HepG2 (cell line): ENCODE data around the gene CTNNBIP1. TPM values are rescaled to one million over a fixed set of nuclear protein-coding genes. Genes with fewer than 3 reads are reported as not detected.

Experiments used
- ATAC-seq: fragments of 200-7000 bp; cut with Tn5 transposase; 3 replicates; pipeline ENCODE4 v1.9.1; 2020; ENCODE audit warnings: mild to moderate bottlenecking, moderate library complexity
- BruUV-seq: library from RNA; stranded (reverse); fragments of 400-500 nt; replicated peaks from 2 replicates; lab custom pipeline; 2021; lab: Mats Ljungman, UMichigan
- CTCF ChIA-PET: fragments of 300-600 bp; formaldehyde crosslinking; extraction: SDS; loops from one replicate; lab custom pipeline; 2021; ENCODE audit warnings: low total read pairs, inconsistent platforms, low intra/inter-chr PET ratio; lab: Yijun Ruan, JAX
- POLR2A ChIA-PET: fragments of 350-600 bp; sonication (Branson Sonifier 250); formaldehyde crosslinking; loops from one replicate; lab custom pipeline; 2020; ENCODE audit warnings: antibody characterized with exemption, inconsistent platforms; lab: Yijun Ruan, JAX
- DNase-seq: peaks from one replicate; pipeline ENCODE4 v3.0.0-alpha.2; 2015; ENCODE audit warnings: low spot score
- FAIRE-seq: peaks from 3 replicates; lab custom pipeline; 2011; peaks lifted over from hg19 to GRCh38; lab: Jason Lieb, UNC
- H2AFZ ChIP-seq: one replicate; pipeline ENCODE4 v1.6.1; 2011; ENCODE audit warnings: low read length, inconsistent platforms
- H3K27ac ChIP-seq: fragments of 300-600 bp; 3 replicates; pipeline ENCODE4 v1.8.0; 2011; ENCODE audit warnings: mixed run types, mild to moderate bottlenecking, mixed read lengths, low read length, inconsistent platforms; ENCODE audit not compliant: insufficient read depth; ENCODE audit errors: extremely low read length
- H3K27me3 ChIP-seq, 2 experiments: fragments of 200-600 bp in 1 of 2; 2 replicates in 1 of 2; 3 replicates in 1 of 2; pipeline versions ENCODE4 v1.6.0 to v1.8.0; 2011; ENCODE audit warnings: low read length in 2 of 2, mild to moderate bottlenecking in 2 of 2, moderate library complexity in 2 of 2, inconsistent platforms in 1 of 2; ENCODE audit not compliant: insufficient read depth in 2 of 2, control insufficient read depth in 1 of 2
- H3K36me3 ChIP-seq, 2 experiments: fragments of 200-600 bp in 1 of 2; replicated peaks in 1 of 2; 2 replicates in 1 of 2; 3 replicates in 1 of 2; pipeline versions ENCODE4 v1.5.1 to v1.8.0; 2011; ENCODE audit warnings: low read length in 2 of 2, inconsistent platforms in 1 of 2; ENCODE audit not compliant: insufficient read depth in 2 of 2, control insufficient read depth in 1 of 2
- H3K4me1 ChIP-seq: 2 replicates; pipeline ENCODE4 v1.5.1; 2012; ENCODE audit warnings: low read length, inconsistent platforms; ENCODE audit not compliant: insufficient read depth
- H3K4me2 ChIP-seq: 2 replicates; pipeline ENCODE4 v1.6.0; 2011; ENCODE audit warnings: low read depth, low read length, inconsistent platforms
- H3K4me3 ChIP-seq, 3 experiments: fragments of 200-600 bp in 1 of 3; sonication (generic), shearing (Covaris generic) in 1 of 3; replicated peaks in 1 of 3; 2 replicates each; pipeline ENCODE4 v1.5.1; 2011 to 2016; ENCODE audit warnings: low read length in 3 of 3, inconsistent platforms in 2 of 3, low read depth in 2 of 3, mild to moderate bottlenecking in 2 of 3, control low read depth in 1 of 3, mixed read lengths in 1 of 3; ENCODE audit not compliant: insufficient read depth in 1 of 3
- H3K79me2 ChIP-seq: one replicate; pipeline ENCODE4 v1.6.1; 2011; ENCODE audit warnings: low read length, inconsistent platforms; ENCODE audit not compliant: insufficient read depth
- H3K9ac ChIP-seq: 2 replicates; pipeline ENCODE4 v1.6.0; 2011; ENCODE audit warnings: mild to moderate bottlenecking, low read depth, low read length, inconsistent platforms; ENCODE audit not compliant: insufficient read depth
- H3K9me3 ChIP-seq: 2 replicates; pipeline ENCODE4 v1.5.1; 2012; ENCODE audit warnings: mild to moderate bottlenecking, low read length
- H4K20me1 ChIP-seq: 2 replicates; pipeline ENCODE4 v1.6.0; 2011; ENCODE audit warnings: inconsistent platforms, mild to moderate bottlenecking, low read length, moderate library complexity; ENCODE audit not compliant: insufficient read depth
- AGO2 ChIP-seq: fragments of 200-400 bp; formaldehyde crosslinking; optimal IDR thresholded peaks from 2 replicates; pipeline ENCODE3; 2017; ENCODE audit warnings: mild to moderate bottlenecking, low read depth, low read length, moderate library complexity
- ARHGAP35 ChIP-seq: sonication (generic); formaldehyde crosslinking; IDR thresholded peaks from 2 replicates; pipeline ENCODE4 v1.9.0; 2022; ENCODE audit warnings: mild to moderate bottlenecking, inconsistent platforms, moderate library complexity, missing genetic modification reagents, borderline replicate concordance
- CCDC6 ChIP-seq: sonication (generic); formaldehyde crosslinking; IDR thresholded peaks from 2 replicates; pipeline ENCODE4 v1.8.1; 2022; ENCODE audit warnings: mild to moderate bottlenecking, missing genetic modification reagents, moderate library complexity
- MIER2 ChIP-seq: IDR thresholded peaks from 2 replicates; pipeline ENCODE4 v1.6.1; 2016; ENCODE audit warnings: missing biosample characterization, missing genetic modification reagents
- MTF1 ChIP-seq: sonication (generic); formaldehyde crosslinking; IDR thresholded peaks from 2 replicates; pipeline ENCODE4 v1.5.0; 2020; ENCODE audit warnings: missing genetic modification reagents
- YEATS2 ChIP-seq: sonication (generic); formaldehyde crosslinking; IDR thresholded peaks from 2 replicates; pipeline ENCODE4 v1.4.0; 2020; ENCODE audit warnings: missing genetic modification reagents, borderline replicate concordance
- ZBTB33 ChIP-seq: sonication (generic); formaldehyde crosslinking; IDR thresholded peaks from 2 replicates; pipeline ENCODE4 v1.4.0; 2020; ENCODE audit warnings: missing genetic modification reagents
- ZBTB44 ChIP-seq: sonication (generic); formaldehyde crosslinking; IDR thresholded peaks from 2 replicates; pipeline ENCODE4 v1.4.0; 2020; ENCODE audit warnings: missing genetic modification reagents
- ZNF17 ChIP-seq: sonication (generic); formaldehyde crosslinking; IDR thresholded peaks from 2 replicates; pipeline ENCODE4 v1.5.0; 2020; ENCODE audit warnings: mild to moderate bottlenecking, missing genetic modification reagents
- ZNF251 ChIP-seq: sonication (generic); formaldehyde crosslinking; IDR thresholded peaks from 2 replicates; pipeline ENCODE4 v1.9.0; 2021; ENCODE audit warnings: mild to moderate bottlenecking, missing genetic modification reagents
- ZNF367 ChIP-seq: sonication (generic); formaldehyde crosslinking; IDR thresholded peaks from 2 replicates; pipeline ENCODE4 v1.4.0; 2020; ENCODE audit warnings: missing genetic modification reagents, borderline replicate concordance
- ZNF501 ChIP-seq: sonication (generic); formaldehyde crosslinking; IDR thresholded peaks from 2 replicates; pipeline ENCODE4 v1.5.1; 2020; ENCODE audit warnings: mild to moderate bottlenecking, moderate library complexity, missing genetic modification reagents
- ZNF558 ChIP-seq: sonication (generic); formaldehyde crosslinking; IDR thresholded peaks from 2 replicates; pipeline ENCODE4 v1.9.0; 2022; ENCODE audit warnings: mild to moderate bottlenecking, missing genetic modification reagents, borderline replicate concordance
- ZNF749 ChIP-seq: sonication (generic); formaldehyde crosslinking; IDR thresholded peaks from 2 replicates; pipeline ENCODE4 v1.8.0; 2022; ENCODE audit warnings: mild to moderate bottlenecking, missing genetic modification reagents, moderate library complexity, borderline replicate concordance
- WGBS: methylation state at CpG from one replicate; pipeline ENCODE4 v1.1.6; 2017; ENCODE audit warnings: low lambda C conversion rate; 5-methylcytosine and 5-hydroxymethylcytosine counted together
- in situ Hi-C: cut with HindIII; loops from 2 replicates; pipeline ENCODE4 v1.10.0; 2017; ENCODE audit warnings: low pct_unique_long_range_greater_than_20kb; ENCODE audit not compliant: extremely low pct_ligation_motif_present
- intact Hi-C: fragments of 100-400 bp; cut with micrococcal nuclease; formaldehyde crosslinking; loops from one replicate; pipeline ENCODE4 v1.10.0; 2022; ENCODE audit not compliant: unreplicated experiment
- polyA plus RNA-seq, 8 experiments: library from polyadenylated mRNA; depleted of rRNA in 3 of 8; stranded (reverse) in 7 of 8; unstranded in 1 of 8; fragments of >200 nt; fragmentation: Illumina TruSeq in 4 of 8; extraction: Trizol in 4 of 8; gene quantifications; 2 replicates each; pipeline versions ENCODE4 v1.2.1 to v1.2.3, GENCODE V29; 2011 to 2016; ENCODE audit warnings: low read depth in 4 of 8, missing spikeins in 1 of 8, mixed read lengths in 1 of 8; ENCODE audit not compliant: insufficient read depth in 1 of 8
- total RNA-seq, 5 experiments: library from RNA; depleted of rRNA; stranded (reverse); fragments of >200 nt; fragmentation: Illumina TruSeq; extraction: Trizol; gene quantifications; 2 replicates each; pipeline ENCODE4 v1.2.3, GENCODE V29; 2016; ENCODE audit warnings: low read depth in 1 of 5

Gene CTNNBIP1
- total and polyA plus RNA-seq, 2 of the 13 experiments (the other 11 are each of a cell fraction or from before 2014, with no cell fraction given) = 71.7 to 83.0 TPM

- H3K36me3 ChIP-seq = peaks cover 3 to 26% of the 10 kb centered on the region in 2 experiments; a peak in 4 of 5 replicates
- no TSS peak for BruUV-seq
- peaks cover 41% of the 10 kb centered on the region for H3K4me1 ChIP-seq
- WGBS = 100% methylated on average over 4 of the region's 10 CpGs
- no peak overlapping the region for H2AFZ ChIP-seq
- no peaks in the 10 kb centered on the region for H3K79me2 ChIP-seq
- DNase-seq = no peak
- no peak overlapping the region for H3K9ac ChIP-seq
- no peak overlapping the region for H3K4me3 ChIP-seq
- TF ChIP-seq ZNF501 (CRISPR knock-in tag) (no peak), MIER2 (CRISPR knock-in tag) (no peak), ZNF558 (CRISPR knock-in tag) (no peak), MTF1 (CRISPR knock-in tag) (no peak), YEATS2 (CRISPR knock-in tag) (no peak), ARHGAP35 (CRISPR knock-in tag) (no peak), ZNF367 (no peak), CCDC6 (CRISPR knock-in tag) (no peak), ZNF17 (CRISPR knock-in tag) (no peak), AGO2 (peak; percentile 20), ZBTB44 (CRISPR knock-in tag) (no peak), ZNF251 (CRISPR knock-in tag) (no peak), ZNF749 (no peak), ZBTB33 (0 out of 2 replicates have a peak, but pooled peaks have one; percentile 34)
- ChIA-PET CTCF (no interaction called here), POLR2A (no interaction called here)
- intact Hi-C loops (no loop called here), in situ Hi-C loops (loop anchor here (10.0 kb wide), 1 partner anchor 157 kb away; the partner anchor contains the start of gene UBE4B)
- H3K9me3 ChIP-seq = no peaks in the 10 kb centered on the region
- no peaks in the 10 kb centered on the region for H3K27me3 ChIP-seq
- FAIRE-seq = no peak
- H4K20me1 ChIP-seq = no peaks in the 10 kb centered on the region
- ATAC-seq = no peak
- no peak overlapping the region for H3K27ac ChIP-seq
- no peak overlapping the region for H3K4me2 ChIP-seq
Measured at GRCh38 chr1:9877962-9878361, 32.1 kb downstream of the CTNNBIP1 start.
